ENCODE results near the gene CREB5.

DNA sequence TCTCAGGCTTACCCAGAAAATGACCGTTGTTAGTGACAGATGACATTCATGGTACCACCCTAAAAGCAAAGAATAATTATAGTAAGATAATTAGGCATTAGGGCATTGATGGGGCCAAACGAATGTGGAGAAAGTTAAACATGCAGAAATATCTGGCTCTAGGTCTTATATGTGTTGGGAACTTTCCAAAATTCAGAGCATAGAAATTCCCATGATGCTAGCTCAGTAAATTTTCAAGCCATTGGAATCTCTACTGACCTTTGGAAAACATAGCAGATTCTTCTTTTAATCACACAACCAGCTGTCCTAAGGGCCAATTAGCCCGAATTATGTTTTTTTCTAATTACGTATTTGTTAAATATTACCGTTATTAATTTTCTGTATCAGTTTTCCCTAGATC lies 136.1 kb downstream of the CREB5 start:
- TF ChIP-seq, protein P1, sequence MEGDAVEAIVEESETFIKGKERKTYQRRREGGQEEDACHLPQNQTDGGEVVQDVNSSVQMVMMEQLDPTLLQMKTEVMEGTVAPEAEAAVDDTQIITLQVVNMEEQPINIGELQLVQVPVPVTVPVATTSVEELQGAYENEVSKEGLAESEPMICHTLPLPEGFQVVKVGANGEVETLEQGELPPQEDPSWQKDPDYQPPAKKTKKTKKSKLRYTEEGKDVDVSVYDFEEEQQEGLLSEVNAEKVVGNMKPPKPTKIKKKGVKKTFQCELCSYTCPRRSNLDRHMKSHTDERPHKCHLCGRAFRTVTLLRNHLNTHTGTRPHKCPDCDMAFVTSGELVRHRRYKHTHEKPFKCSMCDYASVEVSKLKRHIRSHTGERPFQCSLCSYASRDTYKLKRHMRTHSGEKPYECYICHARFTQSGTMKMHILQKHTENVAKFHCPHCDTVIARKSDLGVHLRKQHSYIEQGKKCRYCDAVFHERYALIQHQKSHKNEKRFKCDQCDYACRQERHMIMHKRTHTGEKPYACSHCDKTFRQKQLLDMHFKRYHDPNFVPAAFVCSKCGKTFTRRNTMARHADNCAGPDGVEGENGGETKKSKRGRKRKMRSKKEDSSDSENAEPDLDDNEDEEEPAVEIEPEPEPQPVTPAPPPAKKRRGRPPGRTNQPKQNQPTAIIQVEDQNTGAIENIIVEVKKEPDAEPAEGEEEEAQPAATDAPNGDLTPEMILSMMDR (IDR thresholded peaks at IDR 0.05) = no peak
- no peak for TF ChIP-seq POLR2A (IDR thresholded peaks at IDR 0.05)

All from ovary (tissue), 3 donors.